PC-9 (cell line): ENCODE results near the gene VWA5B1.

ENCODE experiments used
- EZH2 ChIP-seq: fragments of 200-600 bp; sonication (generic); IDR thresholded peaks from 2 replicates; pipeline ENCODE4 v1.8.0; 2017; ENCODE audit warnings: antibody characterized with exemption, low read depth
- TF ChIP-seq, protein P1 (sequence below): fragments of 200-600 bp; sonication (generic); conservative IDR thresholded peaks from 2 replicates; pipeline ENCODE4 v1.6.1; 2017; ENCODE audit warnings: mixed run types, antibody characterized with exemption, mild to moderate bottlenecking, moderate library complexity

DNA sequence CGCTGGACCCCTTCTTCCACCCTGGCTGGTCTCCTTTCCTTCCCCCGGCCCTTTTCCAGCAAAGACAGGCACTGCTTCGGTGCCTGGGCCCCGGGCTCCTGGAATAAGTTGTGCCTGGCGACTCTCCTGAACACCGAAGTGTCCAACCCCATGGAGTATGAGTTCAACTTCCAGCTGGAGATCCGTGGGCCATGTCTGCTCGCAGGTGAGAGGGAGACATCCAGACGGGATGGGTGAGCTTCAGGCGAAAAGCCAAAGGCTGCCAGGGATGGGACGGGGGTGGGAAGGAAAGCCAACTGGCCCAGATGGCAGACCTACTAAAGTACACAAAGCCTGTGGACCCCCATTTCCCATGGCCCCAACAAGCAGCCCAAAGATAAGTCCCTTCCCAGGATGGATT is 26.8 kb downstream of the VWA5B1 start:
- TF ChIP-seq, protein P1, sequence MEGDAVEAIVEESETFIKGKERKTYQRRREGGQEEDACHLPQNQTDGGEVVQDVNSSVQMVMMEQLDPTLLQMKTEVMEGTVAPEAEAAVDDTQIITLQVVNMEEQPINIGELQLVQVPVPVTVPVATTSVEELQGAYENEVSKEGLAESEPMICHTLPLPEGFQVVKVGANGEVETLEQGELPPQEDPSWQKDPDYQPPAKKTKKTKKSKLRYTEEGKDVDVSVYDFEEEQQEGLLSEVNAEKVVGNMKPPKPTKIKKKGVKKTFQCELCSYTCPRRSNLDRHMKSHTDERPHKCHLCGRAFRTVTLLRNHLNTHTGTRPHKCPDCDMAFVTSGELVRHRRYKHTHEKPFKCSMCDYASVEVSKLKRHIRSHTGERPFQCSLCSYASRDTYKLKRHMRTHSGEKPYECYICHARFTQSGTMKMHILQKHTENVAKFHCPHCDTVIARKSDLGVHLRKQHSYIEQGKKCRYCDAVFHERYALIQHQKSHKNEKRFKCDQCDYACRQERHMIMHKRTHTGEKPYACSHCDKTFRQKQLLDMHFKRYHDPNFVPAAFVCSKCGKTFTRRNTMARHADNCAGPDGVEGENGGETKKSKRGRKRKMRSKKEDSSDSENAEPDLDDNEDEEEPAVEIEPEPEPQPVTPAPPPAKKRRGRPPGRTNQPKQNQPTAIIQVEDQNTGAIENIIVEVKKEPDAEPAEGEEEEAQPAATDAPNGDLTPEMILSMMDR: no peak
- no peak for TF ChIP-seq EZH2
